IMR-90 (cell line): ENCODE results near the gene TRAF3. TPM values are rescaled to one million over a fixed set of nuclear protein-coding genes. Genes with fewer than 3 reads are reported as not detected.

Experiments used
- ATAC-seq: fragments of 200-7000 bp; cut with Tn5 transposase; 2 replicates; pipeline ENCODE4 v1.9.1; 2020; ENCODE audit warnings: low read depth, mild to moderate bottlenecking, moderate library complexity
- BruUV-seq: library from RNA; stranded (reverse); fragments of 400-500 nt; replicated peaks from 2 replicates; lab custom pipeline; 2021; lab: Mats Ljungman, UMichigan
- CTCF ChIA-PET: fragments of 300-600 bp; formaldehyde crosslinking; extraction: SDS; loops from one replicate; lab custom pipeline; 2021; ENCODE audit warnings: antibody characterized with exemption; lab: Yijun Ruan, JAX
- POLR2A ChIA-PET: fragments of 300-600 bp; sonication (Branson Sonifier 250); formaldehyde crosslinking; loops from one replicate; lab custom pipeline; 2022; ENCODE audit warnings: antibody characterized with exemption; ENCODE audit not compliant: unreplicated experiment; lab: Charles Lee
- DNase-seq: peaks from one replicate; pipeline ENCODE4 v3.0.0; 2013
- H2AFZ ChIP-seq: replicated peaks from 2 replicates; pipeline ENCODE3; 2013; ENCODE audit warnings: low read length, mild to moderate bottlenecking; ENCODE audit not compliant: poor library complexity
- H2AK5ac ChIP-seq: 2 replicates; pipeline ENCODE4 v1.6.1; 2013; ENCODE audit warnings: low read depth, low read length, inconsistent platforms
- H2AK9ac ChIP-seq: replicated peaks from 2 replicates; pipeline ENCODE3; 2013; ENCODE audit warnings: mild to moderate bottlenecking, low read depth, low read length, moderate library complexity; ENCODE audit not compliant: poor library complexity
- H2BK120ac ChIP-seq: 2 replicates; pipeline ENCODE4 v1.6.1; 2013; ENCODE audit warnings: low read depth, low read length, inconsistent platforms
- H2BK15ac ChIP-seq: 3 replicates; pipeline ENCODE4 v1.6.1; 2013; ENCODE audit warnings: low read depth, low read length, inconsistent platforms
- H2BK20ac ChIP-seq: 2 replicates; pipeline ENCODE4 v1.6.1; 2013; ENCODE audit warnings: low read depth, mild to moderate bottlenecking, inconsistent platforms, low read length, moderate library complexity
- H2BK5ac ChIP-seq: 2 replicates; pipeline ENCODE4 v1.6.1; 2013; ENCODE audit warnings: mild to moderate bottlenecking, low read depth, low read length, inconsistent platforms; ENCODE audit not compliant: poor library complexity, severe bottlenecking
- H3K14ac ChIP-seq: replicated peaks from 2 replicates; pipeline ENCODE4 v1.6.1; 2013; ENCODE audit warnings: low read depth, low read length, inconsistent platforms
- H3K18ac ChIP-seq: 2 replicates; pipeline ENCODE4 v1.6.1; 2013; ENCODE audit warnings: low read depth, low read length, control low read depth
- H3K23ac ChIP-seq: 2 replicates; pipeline ENCODE4 v1.6.1; 2013; ENCODE audit warnings: low read depth, low read length, inconsistent platforms
- H3K27ac ChIP-seq: 2 replicates; pipeline ENCODE4 v1.5.1; 2013; ENCODE audit warnings: mild to moderate bottlenecking, control low read depth, low read length; ENCODE audit not compliant: insufficient read depth
- H3K27me3 ChIP-seq: 2 replicates; pipeline ENCODE4 v1.6.1; 2013; ENCODE audit warnings: low read length; ENCODE audit not compliant: control insufficient read depth, insufficient read depth
- H3K36me3 ChIP-seq: 2 replicates; pipeline ENCODE4 v1.6.1; 2013; ENCODE audit warnings: low read length, mixed read lengths; ENCODE audit not compliant: control insufficient read depth, insufficient read depth
- H3K4ac ChIP-seq: 2 replicates; pipeline ENCODE4 v1.6.1; 2013; ENCODE audit warnings: low read depth, low read length, inconsistent platforms
- H3K4me1 ChIP-seq: 2 replicates; pipeline ENCODE4 v1.6.1; 2013; ENCODE audit warnings: low read length, mixed read lengths; ENCODE audit not compliant: control insufficient read depth, insufficient read depth
- H3K4me2 ChIP-seq: 2 replicates; pipeline ENCODE4 v1.6.1; 2013; ENCODE audit warnings: low read depth, mild to moderate bottlenecking, control low read depth, low read length, moderate library complexity
- H3K4me3 ChIP-seq: 2 replicates; pipeline ENCODE4 v1.5.1; 2013; ENCODE audit warnings: low read depth, mild to moderate bottlenecking, control low read depth, low read length, moderate library complexity; ENCODE audit not compliant: insufficient read depth
- H3K56ac ChIP-seq: 2 replicates; pipeline ENCODE4 v1.6.1; 2013; ENCODE audit warnings: low read length, inconsistent platforms; ENCODE audit not compliant: insufficient read depth; ENCODE audit errors: extremely low read depth
- H3K79me1 ChIP-seq, 2 experiments: 2 replicates each; pipeline ENCODE4 v1.6.1; 2013; ENCODE audit warnings: low read length in 2 of 2, inconsistent platforms in 1 of 2, low read depth in 1 of 2
- H3K9ac ChIP-seq: 2 replicates; pipeline ENCODE4 v1.6.1; 2013; ENCODE audit warnings: low read depth, low read length, control low read depth
- H3K9me1 ChIP-seq: 2 replicates; pipeline ENCODE4 v1.6.1; 2013; ENCODE audit warnings: low read length, inconsistent platforms; ENCODE audit not compliant: insufficient read depth
- H3K9me3 ChIP-seq: 2 replicates; pipeline ENCODE4 v1.6.1; 2013; ENCODE audit warnings: low read length; ENCODE audit not compliant: control insufficient read depth, insufficient read depth
- H4K20me1 ChIP-seq: 2 replicates; pipeline ENCODE4 v1.6.1; 2013; ENCODE audit warnings: low read length, inconsistent platforms; ENCODE audit not compliant: insufficient read depth
- H4K5ac ChIP-seq: 2 replicates; pipeline ENCODE4 v1.6.1; 2013; ENCODE audit warnings: mild to moderate bottlenecking, low read depth, low read length, control low read depth
- H4K8ac ChIP-seq, 2 experiments: 2 replicates each; pipeline ENCODE4 v1.6.1; 2013; ENCODE audit warnings: low read depth in 2 of 2, low read length in 2 of 2, control low read depth in 1 of 2, inconsistent platforms in 1 of 2
- H4K91ac ChIP-seq: 2 replicates; pipeline ENCODE4 v1.6.1; 2013; ENCODE audit warnings: low read depth, low read length, inconsistent platforms; ENCODE audit not compliant: insufficient read depth
- CEBPB ChIP-seq: IDR thresholded peaks from 2 replicates; pipeline ENCODE4 v1.6.1; 2012; ENCODE audit warnings: low read depth, low read length, improper control_type of control experiment
- CHD1 ChIP-seq: IDR thresholded peaks from 2 replicates; pipeline ENCODE4 v1.6.1; 2012; ENCODE audit warnings: low read depth, low read length, improper control_type of control experiment
- FOS ChIP-seq: fragments of 150-350 bp; IDR thresholded peaks from 2 replicates; pipeline ENCODE4 v1.6.1; 2016; ENCODE audit warnings: low read depth, low read length
- MAFK ChIP-seq: IDR thresholded peaks from 2 replicates; pipeline ENCODE4 v1.6.1; 2012; ENCODE audit warnings: low read depth, low read length, improper control_type of control experiment
- MAZ ChIP-seq: IDR thresholded peaks from 2 replicates; pipeline ENCODE4 v1.6.1; 2012; ENCODE audit warnings: low read depth, mild to moderate bottlenecking, low read length, improper control_type of control experiment, moderate library complexity, borderline replicate concordance
- RAD21 ChIP-seq: IDR thresholded peaks from 2 replicates; pipeline ENCODE4 v1.6.1; 2012; ENCODE audit warnings: low read length, improper control_type of control experiment
- WGBS, 2 experiments: methylation state at CpG; one replicate each; pipeline versions ENCODE4 v1.1.5 to v1.1.7; 2013; ENCODE audit warnings: missing lambda C conversion rate in 2 of 2; ENCODE audit not compliant: insufficient read length in 1 of 2; ENCODE audit errors: extremely low coverage in 2 of 2; 5-methylcytosine and 5-hydroxymethylcytosine counted together
- dilution Hi-C: fragments of 300-500 bp; cut with HindIII; formaldehyde crosslinking; loops from one replicate; pipeline ENCODE4 v1.14.3; 2018; ENCODE audit warnings: low sequenced_read_pairs; ENCODE audit not compliant: unreplicated experiment
- in situ Hi-C: fragments of 300-500 bp; cut with MboI; formaldehyde crosslinking; loops from 3 replicates; pipeline ENCODE4 v1.14.3; 2019; ENCODE audit warnings: low sequenced_read_pairs, inconsistent platforms, mixed read lengths
- intact Hi-C: fragments of 100-400 bp; cut with micrococcal nuclease; formaldehyde crosslinking; loops from 2 replicates; pipeline ENCODE4 v1.10.0; 2022
- polyA plus RNA-seq, 3 experiments: library from polyadenylated mRNA; depleted of rRNA; stranded (reverse); fragments of >200 nt; gene quantifications; 2 replicates each; pipeline ENCODE4 v1.2.3, GENCODE V29; 2012; ENCODE audit warnings: low replicate concordance in 1 of 3
- total RNA-seq: library from RNA; depleted of rRNA; stranded (reverse); fragments of >200 nt; gene quantifications from 2 replicates; pipeline ENCODE4 v1.2.3, GENCODE V29; 2012
- TF ChIP-seq, protein P1 (sequence below): fragments of 150-350 bp; IDR thresholded peaks from 2 replicates; pipeline ENCODE4 v1.6.1; 2017; ENCODE audit warnings: mild to moderate bottlenecking, antibody characterized with exemption, low read length, low read depth

TRAF3 gene
- total and polyA plus RNA-seq, 2 of the 4 experiments (the other 2 are of a cell fraction): 21.2 to 25.3 TPM

DNA sequence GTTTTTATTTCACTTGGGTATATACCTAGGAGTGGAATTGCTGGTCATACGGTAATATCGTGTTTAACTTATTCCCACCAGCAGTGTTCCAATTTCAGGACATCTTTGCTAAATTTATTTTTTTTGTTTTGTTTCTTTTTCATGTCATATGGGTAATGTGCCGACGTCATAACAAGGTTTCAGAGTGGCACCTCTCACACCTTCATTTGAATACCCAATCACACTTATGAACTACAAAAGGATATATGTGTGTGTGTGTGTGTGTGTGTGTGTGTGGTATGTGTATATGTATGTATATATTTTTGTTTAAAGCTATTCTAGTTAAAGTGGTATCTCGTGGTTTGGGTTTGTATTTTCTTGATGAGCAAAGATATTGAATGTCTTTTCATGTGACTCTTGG, 12.1 kb downstream of the TRAF3 start:
- DNase-seq (no peak), ATAC-seq (no peak)
- Histone ChIP-seq H2BK5ac (no peak overlapping the region), H2AK9ac (no peak overlapping the region), H3K9me3 (peaks cover 2% of the 10 kb centered on the region; the same call in 1 of the 2 replicates), H3K36me3 (no peaks in the 10 kb centered on the region), H2BK20ac (no peak overlapping the region), H3K27ac (no peak overlapping the region), H3K4me2 (no peak overlapping the region), H3K9ac (no peak overlapping the region), H3K18ac (no peak overlapping the region), H2AFZ (no peak overlapping the region), H4K5ac (no peak overlapping the region), H3K14ac (no peak overlapping the region), H3K4ac (no peak overlapping the region), H3K4me3 (no peak overlapping the region), H3K23ac (no peak overlapping the region), H2AK5ac (no peak overlapping the region), H4K91ac (no peak overlapping the region), H2BK15ac (no peak overlapping the region), H3K4me1 (peaks cover 4% of the 10 kb centered on the region; the same call in 1 of the 2 replicates), H4K20me1 (peaks cover 54% of the 10 kb centered on the region), H3K9me1 (peaks cover 14% of the 10 kb centered on the region; the same call in 1 of the 2 replicates), H2BK120ac (no peak overlapping the region), H4K8ac (no peak overlapping the region), H3K27me3 (no peaks in the 10 kb centered on the region), H3K79me1 (peaks cover 28 to 76% of the 10 kb centered on the region in 2 experiments), H3K56ac (no peak overlapping the region)
- intact Hi-C loops (no loop called here), in situ Hi-C loops (loop anchor here (10.0 kb wide), 1 partner anchor 105 kb away; no protein-coding TSS in a partner anchor), dilution Hi-C loops (no loop called here)
- no CpG with 5 or more reads among the region's 5 CpGs for WGBS, 2 experiments
- no peak for TF ChIP-seq CEBPB
- no peak for TF ChIP-seq FOS
- no peak for TF ChIP-seq RAD21
- no peak for TF ChIP-seq MAFK
- TF ChIP-seq, protein P1, sequence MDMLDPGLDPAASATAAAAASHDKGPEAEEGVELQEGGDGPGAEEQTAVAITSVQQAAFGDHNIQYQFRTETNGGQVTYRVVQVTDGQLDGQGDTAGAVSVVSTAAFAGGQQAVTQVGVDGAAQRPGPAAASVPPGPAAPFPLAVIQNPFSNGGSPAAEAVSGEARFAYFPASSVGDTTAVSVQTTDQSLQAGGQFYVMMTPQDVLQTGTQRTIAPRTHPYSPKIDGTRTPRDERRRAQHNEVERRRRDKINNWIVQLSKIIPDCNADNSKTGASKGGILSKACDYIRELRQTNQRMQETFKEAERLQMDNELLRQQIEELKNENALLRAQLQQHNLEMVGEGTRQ: no peak
- no peak for TF ChIP-seq MAZ
- no peak for TF ChIP-seq CHD1
- ChIA-PET POLR2A (no interaction called here), CTCF (no interaction called here)
- BruUV-seq: no TSS peak
